IMR-90 (cell line): ENCODE measurements around the gene LHFPL3. TPM values are rescaled to one million over a fixed set of nuclear protein-coding genes. Genes with fewer than 3 reads are reported as not detected.

Source experiments
- ATAC-seq: fragments of 200-7000 bp; cut with Tn5 transposase; 2 replicates; pipeline ENCODE4 v1.9.1; 2020; ENCODE audit warnings: low read depth, mild to moderate bottlenecking, moderate library complexity
- BruUV-seq: library from RNA; stranded (reverse); fragments of 400-500 nt; replicated peaks from 2 replicates; lab custom pipeline; 2021; lab: Mats Ljungman, UMichigan
- CTCF ChIA-PET: fragments of 300-600 bp; formaldehyde crosslinking; extraction: SDS; loops from one replicate; lab custom pipeline; 2021; ENCODE audit warnings: antibody characterized with exemption; lab: Yijun Ruan, JAX
- POLR2A ChIA-PET: fragments of 300-600 bp; sonication (Branson Sonifier 250); formaldehyde crosslinking; loops from one replicate; lab custom pipeline; 2022; ENCODE audit warnings: antibody characterized with exemption; ENCODE audit not compliant: unreplicated experiment; lab: Charles Lee
- DNase-seq: peaks from one replicate; pipeline ENCODE4 v3.0.0; 2013
- H2AFZ ChIP-seq: replicated peaks from 2 replicates; pipeline ENCODE3; 2013; ENCODE audit warnings: low read length, mild to moderate bottlenecking; ENCODE audit not compliant: poor library complexity
- H2AK5ac ChIP-seq: 2 replicates; pipeline ENCODE4 v1.6.1; 2013; ENCODE audit warnings: low read depth, low read length, inconsistent platforms
- H2AK9ac ChIP-seq: replicated peaks from 2 replicates; pipeline ENCODE3; 2013; ENCODE audit warnings: mild to moderate bottlenecking, low read depth, low read length, moderate library complexity; ENCODE audit not compliant: poor library complexity
- H2BK120ac ChIP-seq: 2 replicates; pipeline ENCODE4 v1.6.1; 2013; ENCODE audit warnings: low read depth, low read length, inconsistent platforms
- H2BK15ac ChIP-seq: 3 replicates; pipeline ENCODE4 v1.6.1; 2013; ENCODE audit warnings: low read depth, low read length, inconsistent platforms
- H2BK20ac ChIP-seq: 2 replicates; pipeline ENCODE4 v1.6.1; 2013; ENCODE audit warnings: low read depth, mild to moderate bottlenecking, inconsistent platforms, low read length, moderate library complexity
- H2BK5ac ChIP-seq: 2 replicates; pipeline ENCODE4 v1.6.1; 2013; ENCODE audit warnings: mild to moderate bottlenecking, low read depth, low read length, inconsistent platforms; ENCODE audit not compliant: poor library complexity, severe bottlenecking
- H3K14ac ChIP-seq: replicated peaks from 2 replicates; pipeline ENCODE4 v1.6.1; 2013; ENCODE audit warnings: low read depth, low read length, inconsistent platforms
- H3K18ac ChIP-seq: 2 replicates; pipeline ENCODE4 v1.6.1; 2013; ENCODE audit warnings: low read depth, low read length, control low read depth
- H3K23ac ChIP-seq: 2 replicates; pipeline ENCODE4 v1.6.1; 2013; ENCODE audit warnings: low read depth, low read length, inconsistent platforms
- H3K27ac ChIP-seq: 2 replicates; pipeline ENCODE4 v1.5.1; 2013; ENCODE audit warnings: mild to moderate bottlenecking, control low read depth, low read length; ENCODE audit not compliant: insufficient read depth
- H3K27me3 ChIP-seq: 2 replicates; pipeline ENCODE4 v1.6.1; 2013; ENCODE audit warnings: low read length; ENCODE audit not compliant: control insufficient read depth, insufficient read depth
- H3K36me3 ChIP-seq: 2 replicates; pipeline ENCODE4 v1.6.1; 2013; ENCODE audit warnings: low read length, mixed read lengths; ENCODE audit not compliant: control insufficient read depth, insufficient read depth
- H3K4ac ChIP-seq: 2 replicates; pipeline ENCODE4 v1.6.1; 2013; ENCODE audit warnings: low read depth, low read length, inconsistent platforms
- H3K4me1 ChIP-seq: 2 replicates; pipeline ENCODE4 v1.6.1; 2013; ENCODE audit warnings: low read length, mixed read lengths; ENCODE audit not compliant: control insufficient read depth, insufficient read depth
- H3K4me2 ChIP-seq: 2 replicates; pipeline ENCODE4 v1.6.1; 2013; ENCODE audit warnings: low read depth, mild to moderate bottlenecking, control low read depth, low read length, moderate library complexity
- H3K4me3 ChIP-seq: 2 replicates; pipeline ENCODE4 v1.5.1; 2013; ENCODE audit warnings: low read depth, mild to moderate bottlenecking, control low read depth, low read length, moderate library complexity; ENCODE audit not compliant: insufficient read depth
- H3K56ac ChIP-seq: 2 replicates; pipeline ENCODE4 v1.6.1; 2013; ENCODE audit warnings: low read length, inconsistent platforms; ENCODE audit not compliant: insufficient read depth; ENCODE audit errors: extremely low read depth
- H3K79me1 ChIP-seq, 2 experiments: 2 replicates each; pipeline ENCODE4 v1.6.1; 2013; ENCODE audit warnings: low read length in 2 of 2, inconsistent platforms in 1 of 2, low read depth in 1 of 2
- H3K9ac ChIP-seq: 2 replicates; pipeline ENCODE4 v1.6.1; 2013; ENCODE audit warnings: low read depth, low read length, control low read depth
- H3K9me1 ChIP-seq: 2 replicates; pipeline ENCODE4 v1.6.1; 2013; ENCODE audit warnings: low read length, inconsistent platforms; ENCODE audit not compliant: insufficient read depth
- H3K9me3 ChIP-seq: 2 replicates; pipeline ENCODE4 v1.6.1; 2013; ENCODE audit warnings: low read length; ENCODE audit not compliant: control insufficient read depth, insufficient read depth
- H4K20me1 ChIP-seq: 2 replicates; pipeline ENCODE4 v1.6.1; 2013; ENCODE audit warnings: low read length, inconsistent platforms; ENCODE audit not compliant: insufficient read depth
- H4K5ac ChIP-seq: 2 replicates; pipeline ENCODE4 v1.6.1; 2013; ENCODE audit warnings: mild to moderate bottlenecking, low read depth, low read length, control low read depth
- H4K8ac ChIP-seq, 2 experiments: 2 replicates each; pipeline ENCODE4 v1.6.1; 2013; ENCODE audit warnings: low read depth in 2 of 2, low read length in 2 of 2, control low read depth in 1 of 2, inconsistent platforms in 1 of 2
- H4K91ac ChIP-seq: 2 replicates; pipeline ENCODE4 v1.6.1; 2013; ENCODE audit warnings: low read depth, low read length, inconsistent platforms; ENCODE audit not compliant: insufficient read depth
- CEBPB ChIP-seq: IDR thresholded peaks from 2 replicates; pipeline ENCODE4 v1.6.1; 2012; ENCODE audit warnings: low read depth, low read length, improper control_type of control experiment
- CHD1 ChIP-seq: IDR thresholded peaks from 2 replicates; pipeline ENCODE4 v1.6.1; 2012; ENCODE audit warnings: low read depth, low read length, improper control_type of control experiment
- FOS ChIP-seq: fragments of 150-350 bp; IDR thresholded peaks from 2 replicates; pipeline ENCODE4 v1.6.1; 2016; ENCODE audit warnings: low read depth, low read length
- MAFK ChIP-seq: IDR thresholded peaks from 2 replicates; pipeline ENCODE4 v1.6.1; 2012; ENCODE audit warnings: low read depth, low read length, improper control_type of control experiment
- MXI1 ChIP-seq: IDR thresholded peaks from 2 replicates; pipeline ENCODE4 v1.6.1; 2012; ENCODE audit warnings: low read depth, mild to moderate bottlenecking, low read length, moderate library complexity, borderline replicate concordance
- NFE2L2 ChIP-seq: fragments of 150-350 bp; IDR thresholded peaks from 2 replicates; pipeline ENCODE4 v1.6.1; 2016; ENCODE audit warnings: low read depth, mild to moderate bottlenecking, low read length
- POLR2A ChIP-seq: IDR thresholded peaks from 2 replicates; pipeline ENCODE4 v1.6.1; 2012; ENCODE audit warnings: mild to moderate bottlenecking, low read depth, low read length
- RCOR1 ChIP-seq: IDR thresholded peaks from 2 replicates; pipeline ENCODE4 v1.6.1; 2012; ENCODE audit warnings: mild to moderate bottlenecking, low read length, improper control_type of control experiment; ENCODE audit not compliant: insufficient replicate concordance
- RFX5 ChIP-seq: IDR thresholded peaks from 2 replicates; pipeline ENCODE4 v1.8.0; 2012; ENCODE audit warnings: low read depth, mild to moderate bottlenecking, low read length, moderate library complexity
- dilution Hi-C: fragments of 300-500 bp; cut with HindIII; formaldehyde crosslinking; loops from one replicate; pipeline ENCODE4 v1.14.3; 2018; ENCODE audit warnings: low sequenced_read_pairs; ENCODE audit not compliant: unreplicated experiment
- in situ Hi-C: fragments of 300-500 bp; cut with MboI; formaldehyde crosslinking; loops from 3 replicates; pipeline ENCODE4 v1.14.3; 2019; ENCODE audit warnings: low sequenced_read_pairs, inconsistent platforms, mixed read lengths
- intact Hi-C: fragments of 100-400 bp; cut with micrococcal nuclease; formaldehyde crosslinking; loops from 2 replicates; pipeline ENCODE4 v1.10.0; 2022
- polyA plus RNA-seq, 3 experiments: library from polyadenylated mRNA; depleted of rRNA; stranded (reverse); fragments of >200 nt; gene quantifications; 2 replicates each; pipeline ENCODE4 v1.2.3, GENCODE V29; 2012; ENCODE audit warnings: low replicate concordance in 1 of 3
- total RNA-seq: library from RNA; depleted of rRNA; stranded (reverse); fragments of >200 nt; gene quantifications from 2 replicates; pipeline ENCODE4 v1.2.3, GENCODE V29; 2012
- TF ChIP-seq, protein P1 (sequence below): fragments of 150-350 bp; IDR thresholded peaks from 2 replicates; pipeline ENCODE4 v1.6.1; 2016; ENCODE audit warnings: low read depth, mild to moderate bottlenecking, low read length, moderate library complexity, borderline replicate concordance

LHFPL3 gene
- total and polyA plus RNA-seq, 2 of the 4 experiments (the other 2 are of a cell fraction), result not detected

DNA sequence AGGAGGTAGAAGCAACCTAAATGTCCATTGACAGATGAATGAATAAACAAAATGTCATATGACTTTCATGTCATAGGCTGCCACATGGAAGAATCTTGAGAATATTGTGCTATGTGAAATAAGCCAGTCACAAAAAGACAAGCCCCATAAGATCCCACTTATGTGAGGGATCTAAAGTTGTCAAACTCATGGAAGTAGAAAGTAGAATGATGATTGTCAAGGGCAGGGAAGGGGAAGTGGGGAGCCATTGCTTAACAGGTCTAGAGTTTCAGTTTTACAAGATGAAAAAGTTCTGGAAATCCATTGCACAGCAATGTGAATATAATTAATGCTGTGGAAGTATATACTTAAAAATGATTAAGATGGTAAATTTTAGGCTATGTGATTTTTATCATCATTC, 456.3 kb downstream of the LHFPL3 start:
- Histone ChIP-seq H4K20me1 (no peaks in the 10 kb centered on the region), H2AK5ac (no peak overlapping the region), H3K4me2 (no peak overlapping the region), H3K9me3 (no peaks in the 10 kb centered on the region), H3K27ac (no peak overlapping the region), H4K91ac (no peak overlapping the region), H3K56ac (no peak overlapping the region), H3K4ac (no peak overlapping the region), H3K4me3 (no peak overlapping the region), H3K9me1 (no peaks in the 10 kb centered on the region), H2BK5ac (no peak overlapping the region), H3K9ac (no peak overlapping the region), H2BK15ac (no peak overlapping the region), H2BK120ac (no peak overlapping the region), H3K23ac (no peak overlapping the region), H3K79me1 (no peaks in the 10 kb centered on the region), H3K18ac (no peak overlapping the region), H2BK20ac (no peak overlapping the region), H2AK9ac (no peak overlapping the region), H3K27me3 (no peaks in the 10 kb centered on the region), H3K36me3 (no peaks in the 10 kb centered on the region), H4K5ac (no peak overlapping the region), H3K4me1 (no peaks in the 10 kb centered on the region), H4K8ac (no peak overlapping the region), H3K14ac (no peak overlapping the region), H2AFZ (no peak overlapping the region)
- in situ Hi-C loops (no loop called here), intact Hi-C loops (no loop called here), dilution Hi-C loops (no loop called here)
- DNase-seq, result no peak
- BruUV-seq, result no TSS peak
- no peak for ATAC-seq
- TF ChIP-seq FOS (no peak), POLR2A (no peak), CHD1 (no peak), MXI1 (no peak), RCOR1 (no peak), MAFK (no peak), NFE2L2 (no peak), RFX5 (no peak), CEBPB (no peak)
- TF ChIP-seq, protein P1, sequence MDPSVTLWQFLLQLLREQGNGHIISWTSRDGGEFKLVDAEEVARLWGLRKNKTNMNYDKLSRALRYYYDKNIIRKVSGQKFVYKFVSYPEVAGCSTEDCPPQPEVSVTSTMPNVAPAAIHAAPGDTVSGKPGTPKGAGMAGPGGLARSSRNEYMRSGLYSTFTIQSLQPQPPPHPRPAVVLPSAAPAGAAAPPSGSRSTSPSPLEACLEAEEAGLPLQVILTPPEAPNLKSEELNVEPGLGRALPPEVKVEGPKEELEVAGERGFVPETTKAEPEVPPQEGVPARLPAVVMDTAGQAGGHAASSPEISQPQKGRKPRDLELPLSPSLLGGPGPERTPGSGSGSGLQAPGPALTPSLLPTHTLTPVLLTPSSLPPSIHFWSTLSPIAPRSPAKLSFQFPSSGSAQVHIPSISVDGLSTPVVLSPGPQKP, result no peak
- ChIA-PET CTCF (no interaction called here), POLR2A (no interaction called here)
